ENCODE data around the gene TMUB2.

The TMUB2 gene

GRCh38 chr17:44183024-44183423 is 3.7 kb upstream of the TMUB2 start:
- Histone ChIP-seq H3K36me3 (ENCODE audit: control insufficient read depth, insufficient read depth, low read length) (peaks cover 6% of the 10 kb centered on the region), H3K27me3 (replicated peaks; ENCODE audit: control insufficient read depth, insufficient read depth, low read length) (no peaks in the 10 kb centered on the region), H3K4me3 (replicated peaks; ENCODE audit: low read depth, low read length) (no peak overlapping the region)
- TF ChIP-seq CTCF (IDR thresholded peaks at IDR 0.05; ENCODE audit: insufficient read depth, low read length, poor library complexity, severe bottlenecking): no peak
- no peak for DNase-seq (ENCODE audit: extremely low read depth, insufficient read length)

DNA sequence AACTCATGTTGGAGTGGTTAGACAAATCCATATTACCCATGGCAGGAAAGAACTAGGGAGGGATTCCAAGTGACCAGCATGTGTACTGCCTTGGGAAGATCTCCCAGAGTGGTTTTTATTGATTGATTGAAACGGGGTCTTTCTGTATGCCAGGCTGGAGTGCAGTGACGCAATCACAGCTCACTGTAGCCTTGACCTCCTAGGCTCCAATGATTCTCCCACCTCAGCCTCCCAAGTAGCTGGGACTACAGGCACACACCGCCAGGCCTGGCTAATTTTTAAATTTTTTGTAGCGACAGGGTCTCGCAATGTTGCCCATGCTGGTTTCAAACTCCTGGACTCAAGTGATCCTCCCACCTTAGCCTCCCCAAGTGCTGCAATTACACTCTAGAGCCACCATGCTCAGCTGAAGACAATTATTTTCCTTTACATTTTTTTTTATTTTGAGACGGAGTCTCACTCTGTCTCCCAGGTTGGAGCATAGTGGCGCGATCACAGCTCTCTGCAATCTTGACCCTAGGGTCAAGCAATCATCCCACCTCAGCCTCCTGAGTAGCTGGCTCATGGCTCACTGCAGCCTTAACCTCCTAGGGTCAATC is 2.5 kb upstream of the TMUB2 start:
- H3K4me3 ChIP-seq (replicated peaks; ENCODE audit: low read depth, low read length): no peak overlapping the region
- DNase-seq (ENCODE audit: extremely low read depth, insufficient read length): no peak
- H3K36me3 ChIP-seq (ENCODE audit: control insufficient read depth, insufficient read depth, low read length): peaks cover 8% of the 10 kb centered on the region
- H3K27me3 ChIP-seq (replicated peaks; ENCODE audit: control insufficient read depth, insufficient read depth, low read length): no peaks in the 10 kb centered on the region
- no peak for TF ChIP-seq CTCF (IDR thresholded peaks at IDR 0.05; ENCODE audit: insufficient read depth, low read length, poor library complexity, severe bottlenecking)

DNA sequence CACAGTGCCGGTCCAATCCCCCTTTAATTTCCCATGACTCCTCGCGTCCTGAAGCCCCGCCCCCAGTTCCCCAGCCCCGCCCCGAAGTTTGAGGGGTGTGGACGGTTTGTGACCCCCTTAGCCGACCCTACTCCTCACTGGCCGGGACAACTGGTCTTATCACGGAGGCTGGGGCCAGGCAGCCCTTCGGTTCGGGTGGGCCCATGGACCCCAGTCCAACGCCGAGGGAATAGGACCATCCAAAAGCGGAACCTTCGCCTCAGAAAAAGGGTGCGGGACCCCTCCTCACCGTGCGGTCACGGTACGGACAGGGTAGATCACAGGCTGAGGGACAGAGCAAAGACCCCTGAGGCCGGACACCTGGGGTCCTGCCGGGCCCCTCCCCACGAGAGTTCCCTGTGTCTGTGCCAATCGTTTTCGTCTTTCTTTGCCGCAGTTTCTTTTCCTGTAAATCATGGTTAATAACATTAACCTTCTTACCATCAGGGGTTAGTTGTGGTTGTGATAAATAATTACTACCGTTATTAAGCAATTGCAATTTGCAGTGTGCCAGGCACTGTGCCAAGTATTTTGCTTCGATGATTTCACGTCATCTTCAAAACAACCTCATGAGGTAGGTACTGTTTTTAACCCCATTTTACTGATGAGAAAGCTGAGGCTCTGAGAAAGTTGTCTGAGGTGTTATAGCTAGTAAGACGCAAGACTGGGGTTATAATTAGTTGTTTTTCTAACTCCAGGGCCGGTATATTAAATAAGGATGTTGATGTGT is 543 bp downstream of the TMUB2 start:
- TF ChIP-seq CTCF (IDR thresholded peaks at IDR 0.05; ENCODE audit: insufficient read depth, low read length, poor library complexity, severe bottlenecking): no peak
- DNase-seq (ENCODE audit: extremely low read depth, insufficient read length): no peak
- peak overlapping the region; percentile 99 for H3K4me3 ChIP-seq (replicated peaks; ENCODE audit: low read depth, low read length)
- no peaks in the 10 kb centered on the region for H3K27me3 ChIP-seq (replicated peaks; ENCODE audit: control insufficient read depth, insufficient read depth, low read length)
- peaks cover 12% of the 10 kb centered on the region for H3K36me3 ChIP-seq (ENCODE audit: control insufficient read depth, insufficient read depth, low read length)

- Histone ChIP-seq H3K36me3 (ENCODE audit: control insufficient read depth, insufficient read depth, low read length) (peaks cover 21% of the 10 kb centered on the region), H3K4me3 (replicated peaks; ENCODE audit: low read depth, low read length) (no peak overlapping the region), H3K27me3 (replicated peaks; ENCODE audit: control insufficient read depth, insufficient read depth, low read length) (no peaks in the 10 kb centered on the region)
- no peak for DNase-seq (ENCODE audit: extremely low read depth, insufficient read length)
- TF ChIP-seq CTCF (IDR thresholded peaks at IDR 0.05; ENCODE audit: insufficient read depth, low read length, poor library complexity, severe bottlenecking): no peak
These were observed 2.0 kb downstream of the TMUB2 start for GRCh38 chr17:44188576-44189403.

DNA sequence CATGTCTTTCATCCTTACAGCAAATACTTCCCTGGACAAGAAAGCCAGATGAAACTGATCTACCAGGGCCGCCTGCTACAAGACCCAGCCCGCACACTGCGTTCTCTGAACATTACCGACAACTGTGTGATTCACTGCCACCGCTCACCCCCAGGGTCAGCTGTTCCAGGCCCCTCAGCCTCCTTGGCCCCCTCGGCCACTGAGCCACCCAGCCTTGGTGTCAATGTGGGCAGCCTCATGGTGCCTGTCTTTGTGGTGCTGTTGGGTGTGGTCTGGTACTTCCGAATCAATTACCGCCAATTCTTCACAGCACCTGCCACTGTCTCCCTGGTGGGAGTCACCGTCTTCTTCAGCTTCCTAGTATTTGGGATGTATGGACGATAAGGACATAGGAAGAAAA is 3.7 kb downstream of the TMUB2 start:
- H3K36me3 ChIP-seq (ENCODE audit: control insufficient read depth, insufficient read depth, low read length): peaks cover 36% of the 10 kb centered on the region
- TF ChIP-seq CTCF (IDR thresholded peaks at IDR 0.05; ENCODE audit: insufficient read depth, low read length, poor library complexity, severe bottlenecking): no peak

More for the DNA sequence above, 3.7 kb downstream of the TMUB2 start:
- DNase-seq (ENCODE audit: extremely low read depth, insufficient read length): no peak
- no peaks in the 10 kb centered on the region for H3K27me3 ChIP-seq (replicated peaks; ENCODE audit: control insufficient read depth, insufficient read depth, low read length)
- H3K4me3 ChIP-seq (replicated peaks; ENCODE audit: low read depth, low read length): no peak overlapping the region

Data from GM06990 (cell line).